ENCODE data around the gene SAMM50.

DNA sequence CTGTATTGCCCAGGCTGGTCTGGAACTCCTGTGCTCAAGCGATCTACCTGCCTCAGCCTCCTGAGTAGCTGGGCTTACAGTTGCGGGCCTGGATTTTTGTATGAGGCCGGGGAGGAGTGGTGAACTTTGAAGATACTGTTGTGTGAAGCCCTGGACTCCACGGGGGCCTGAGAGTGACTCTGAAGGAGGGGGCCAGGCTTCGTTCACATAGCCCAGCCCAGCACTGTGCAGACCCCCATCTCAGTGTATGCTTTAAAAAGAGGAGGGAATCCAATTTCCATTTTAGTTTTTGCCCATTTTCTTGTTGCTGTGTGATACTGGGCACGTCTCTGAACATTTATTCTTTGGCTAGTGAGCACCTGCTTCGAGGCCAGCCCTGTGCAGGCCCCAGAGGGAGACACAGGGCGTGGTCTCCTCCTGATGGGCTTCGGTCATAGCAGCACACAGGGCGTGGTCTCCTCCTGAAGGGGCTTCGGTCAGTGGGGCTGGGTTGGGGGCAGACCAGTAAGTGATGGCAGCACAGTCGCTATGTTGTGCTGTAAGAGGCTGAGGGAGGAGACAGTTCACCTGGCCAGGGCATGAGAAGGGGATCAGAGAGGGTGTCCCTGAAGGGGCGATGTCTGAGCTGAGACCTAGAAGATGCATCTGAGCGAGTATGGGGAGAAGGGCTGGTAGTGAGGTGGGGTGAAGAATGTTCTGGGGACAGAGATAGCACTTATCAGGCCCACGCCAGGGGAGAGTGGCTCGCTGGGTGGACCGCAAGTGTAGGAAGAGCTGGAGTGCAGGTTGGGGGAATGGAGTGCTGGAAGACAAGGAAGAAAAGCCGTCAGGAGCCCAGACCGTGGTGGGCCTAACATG is 14.0 kb downstream of the SAMM50 start:
- TF ChIP-seq, protein P1, sequence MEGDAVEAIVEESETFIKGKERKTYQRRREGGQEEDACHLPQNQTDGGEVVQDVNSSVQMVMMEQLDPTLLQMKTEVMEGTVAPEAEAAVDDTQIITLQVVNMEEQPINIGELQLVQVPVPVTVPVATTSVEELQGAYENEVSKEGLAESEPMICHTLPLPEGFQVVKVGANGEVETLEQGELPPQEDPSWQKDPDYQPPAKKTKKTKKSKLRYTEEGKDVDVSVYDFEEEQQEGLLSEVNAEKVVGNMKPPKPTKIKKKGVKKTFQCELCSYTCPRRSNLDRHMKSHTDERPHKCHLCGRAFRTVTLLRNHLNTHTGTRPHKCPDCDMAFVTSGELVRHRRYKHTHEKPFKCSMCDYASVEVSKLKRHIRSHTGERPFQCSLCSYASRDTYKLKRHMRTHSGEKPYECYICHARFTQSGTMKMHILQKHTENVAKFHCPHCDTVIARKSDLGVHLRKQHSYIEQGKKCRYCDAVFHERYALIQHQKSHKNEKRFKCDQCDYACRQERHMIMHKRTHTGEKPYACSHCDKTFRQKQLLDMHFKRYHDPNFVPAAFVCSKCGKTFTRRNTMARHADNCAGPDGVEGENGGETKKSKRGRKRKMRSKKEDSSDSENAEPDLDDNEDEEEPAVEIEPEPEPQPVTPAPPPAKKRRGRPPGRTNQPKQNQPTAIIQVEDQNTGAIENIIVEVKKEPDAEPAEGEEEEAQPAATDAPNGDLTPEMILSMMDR (IDR thresholded peaks at IDR 0.05), result no peak
- TF ChIP-seq POLR2A (IDR thresholded peaks at IDR 0.05), result no peak
- no peak for TF ChIP-seq EP300 (IDR thresholded peaks at IDR 0.05)
